Erythroblast (primary cell): ENCODE measurements around the gene ATF5.

Experiments used
- GATA1 ChIP-seq: IDR thresholded peaks from 2 replicates; pipeline ENCODE4 v1.6.1; 2011; ENCODE audit warnings: low read depth, mild to moderate bottlenecking, control low read depth, low read length, moderate library complexity
- POLR2A ChIP-seq: IDR thresholded peaks from 2 replicates; pipeline ENCODE4 v1.6.1; 2011; ENCODE audit warnings: mild to moderate bottlenecking, low read length

GRCh38 chr19:49968279-49968922 lies 39.4 kb downstream of the ATF5 start:
- TF ChIP-seq POLR2A (no peak), GATA1 (no peak)
